Measurements from ENCODE around the gene TMEM80. TPM values are rescaled to one million over a fixed set of nuclear protein-coding genes. Genes with fewer than 3 reads are reported as not detected.

Gene TMEM80
- total RNA-seq, 1 donor = 9.4 TPM

DNA sequence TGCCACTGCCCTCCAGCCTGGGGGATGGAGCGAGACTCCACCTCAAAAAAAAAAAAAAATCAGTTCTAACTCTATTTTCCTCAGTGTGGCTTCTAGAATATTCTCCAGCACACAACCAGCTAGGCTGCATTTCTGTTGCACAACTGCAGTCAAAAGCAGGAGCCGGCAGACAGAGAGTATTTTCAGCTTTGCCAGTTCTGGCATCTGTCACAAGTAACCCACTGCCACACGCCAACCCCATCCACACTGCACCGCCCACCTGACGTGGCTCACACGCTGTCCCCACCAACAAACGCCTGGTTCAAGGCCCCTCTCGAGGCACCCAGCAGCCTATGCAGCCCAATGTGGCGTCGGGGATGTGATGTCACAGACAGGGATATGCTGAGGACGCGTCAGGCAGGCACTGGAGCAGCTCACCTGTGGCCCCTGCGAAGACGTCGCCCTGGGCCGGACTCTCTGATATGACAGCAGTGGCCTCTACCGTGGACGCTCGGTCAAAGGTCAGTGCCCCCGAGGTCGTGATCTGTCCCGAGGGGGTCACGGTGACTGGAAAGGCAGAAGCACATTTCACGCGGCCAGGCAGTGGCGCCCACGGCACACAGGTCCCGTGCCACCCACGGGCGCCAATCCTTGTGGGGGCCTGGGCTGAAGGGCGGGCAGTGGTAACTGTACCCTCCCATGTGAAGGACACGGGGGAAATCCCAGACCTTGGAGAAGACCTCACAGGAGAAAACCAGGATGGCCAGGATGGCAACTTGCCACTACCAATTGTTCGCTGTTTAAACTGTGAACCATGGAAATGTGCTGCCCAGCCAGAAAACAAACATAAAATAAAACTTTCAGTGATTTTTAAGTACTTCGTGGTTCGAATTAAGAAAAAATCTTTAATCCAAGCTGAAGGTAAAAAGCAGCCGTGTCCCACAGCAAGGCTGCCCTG is 16.1 kb upstream of the TMEM80 start:
- no peak overlapping the region for H3K4me3 ChIP-seq (ENCODE audit: low read depth, low read length)
- TF ChIP-seq, protein P1, sequence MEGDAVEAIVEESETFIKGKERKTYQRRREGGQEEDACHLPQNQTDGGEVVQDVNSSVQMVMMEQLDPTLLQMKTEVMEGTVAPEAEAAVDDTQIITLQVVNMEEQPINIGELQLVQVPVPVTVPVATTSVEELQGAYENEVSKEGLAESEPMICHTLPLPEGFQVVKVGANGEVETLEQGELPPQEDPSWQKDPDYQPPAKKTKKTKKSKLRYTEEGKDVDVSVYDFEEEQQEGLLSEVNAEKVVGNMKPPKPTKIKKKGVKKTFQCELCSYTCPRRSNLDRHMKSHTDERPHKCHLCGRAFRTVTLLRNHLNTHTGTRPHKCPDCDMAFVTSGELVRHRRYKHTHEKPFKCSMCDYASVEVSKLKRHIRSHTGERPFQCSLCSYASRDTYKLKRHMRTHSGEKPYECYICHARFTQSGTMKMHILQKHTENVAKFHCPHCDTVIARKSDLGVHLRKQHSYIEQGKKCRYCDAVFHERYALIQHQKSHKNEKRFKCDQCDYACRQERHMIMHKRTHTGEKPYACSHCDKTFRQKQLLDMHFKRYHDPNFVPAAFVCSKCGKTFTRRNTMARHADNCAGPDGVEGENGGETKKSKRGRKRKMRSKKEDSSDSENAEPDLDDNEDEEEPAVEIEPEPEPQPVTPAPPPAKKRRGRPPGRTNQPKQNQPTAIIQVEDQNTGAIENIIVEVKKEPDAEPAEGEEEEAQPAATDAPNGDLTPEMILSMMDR (IDR thresholded peaks at IDR 0.05; ENCODE audit: insufficient read depth, low read length) = no peak
- no peak for DNase-seq (ENCODE audit: low read depth)

DNA sequence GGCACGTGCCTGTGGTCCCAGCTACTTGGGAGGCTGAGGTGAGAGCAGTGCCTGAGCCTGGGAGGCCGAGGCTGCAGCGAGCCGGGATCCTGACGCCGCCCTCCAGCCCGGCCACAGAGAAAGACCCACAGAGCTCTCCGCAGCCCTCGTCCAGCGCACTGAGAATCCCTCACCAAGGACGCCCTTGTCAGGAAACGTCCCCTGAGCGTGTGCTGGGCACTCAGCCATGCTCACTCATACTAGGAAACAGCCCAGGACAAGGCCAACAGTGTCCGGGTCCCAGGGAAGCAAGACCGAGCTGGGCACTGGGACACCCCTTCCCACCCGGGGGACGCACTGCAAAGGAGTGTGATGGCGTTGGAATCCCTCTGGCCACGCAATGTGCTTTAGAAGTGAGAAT is 15.1 kb upstream of the TMEM80 start:
- no peak overlapping the region for H3K4me3 ChIP-seq (ENCODE audit: low read depth, low read length)

DNA sequence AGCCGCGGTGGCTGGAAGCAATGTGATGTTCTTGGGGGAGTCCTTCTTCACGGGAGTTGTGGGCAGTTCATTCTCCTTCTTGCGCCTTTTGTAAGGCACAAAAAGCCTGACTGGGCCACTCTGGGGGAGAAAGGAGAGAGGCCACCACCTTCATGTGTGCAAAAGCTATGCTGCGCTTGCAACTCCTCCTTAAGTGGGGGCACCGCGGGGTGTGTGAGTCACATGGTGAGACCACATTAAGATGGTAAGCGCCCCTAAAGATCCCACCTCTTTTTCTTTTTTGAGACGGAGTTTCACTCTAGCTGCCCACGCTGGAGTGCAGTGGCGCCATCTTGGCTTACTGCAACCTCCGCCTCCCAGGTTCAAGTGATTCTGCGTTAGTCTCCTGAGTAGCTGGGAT is 14.6 kb upstream of the TMEM80 start:
- H3K4me3 ChIP-seq (ENCODE audit: low read depth, low read length) = no peak overlapping the region
- TF ChIP-seq, protein P1 (IDR thresholded peaks at IDR 0.05; ENCODE audit: insufficient read depth, low read length) = no peak
- no peak for DNase-seq (ENCODE audit: low read depth)

More for the DNA sequence above, 15.1 kb upstream of the TMEM80 start:
- no peak for DNase-seq (ENCODE audit: low read depth)
- TF ChIP-seq, protein P1 (IDR thresholded peaks at IDR 0.05; ENCODE audit: insufficient read depth, low read length) = no peak

DNA sequence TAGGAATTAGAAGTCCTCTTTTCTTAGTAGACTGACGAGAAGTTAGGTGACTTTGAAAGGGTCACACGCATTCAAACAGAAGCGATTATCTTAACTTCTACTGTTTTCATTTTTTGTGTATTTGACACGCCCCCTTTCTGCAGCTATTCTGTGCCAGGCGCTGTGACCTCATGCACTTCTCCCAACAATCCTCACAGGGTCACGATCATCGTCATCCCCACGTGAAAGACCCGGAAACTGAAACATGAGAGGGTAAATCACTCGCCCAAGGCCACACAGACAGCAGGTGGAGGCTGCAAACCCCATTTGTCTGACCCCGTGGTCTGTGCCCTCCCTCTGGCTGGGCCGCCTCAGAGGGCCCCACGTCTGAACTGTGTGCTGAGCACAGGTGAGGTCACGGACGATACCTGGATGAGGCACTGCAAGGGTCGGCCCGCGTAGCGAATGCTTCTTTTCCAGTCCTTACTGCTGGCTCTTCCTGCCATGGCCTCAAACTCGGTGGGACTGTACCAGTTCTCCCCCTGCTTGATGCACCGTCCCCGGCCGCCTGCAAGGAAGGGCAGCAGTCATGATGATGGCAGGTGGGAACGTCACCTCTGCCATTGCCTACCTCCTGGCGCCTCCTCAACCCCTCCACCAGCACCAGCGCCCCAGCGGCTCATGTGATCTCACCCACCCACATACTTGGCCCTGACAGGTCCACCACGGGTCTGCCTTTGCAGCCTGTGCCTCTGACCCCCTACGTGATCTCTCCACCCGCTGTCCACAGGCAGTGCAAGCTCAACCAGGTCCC is 9.0 kb upstream of the TMEM80 start:
- no peak for DNase-seq (ENCODE audit: low read depth)
- TF ChIP-seq, protein P1 (IDR thresholded peaks at IDR 0.05; ENCODE audit: insufficient read depth, low read length) = no peak
- no peak overlapping the region for H3K4me3 ChIP-seq (ENCODE audit: low read depth, low read length)

DNA sequence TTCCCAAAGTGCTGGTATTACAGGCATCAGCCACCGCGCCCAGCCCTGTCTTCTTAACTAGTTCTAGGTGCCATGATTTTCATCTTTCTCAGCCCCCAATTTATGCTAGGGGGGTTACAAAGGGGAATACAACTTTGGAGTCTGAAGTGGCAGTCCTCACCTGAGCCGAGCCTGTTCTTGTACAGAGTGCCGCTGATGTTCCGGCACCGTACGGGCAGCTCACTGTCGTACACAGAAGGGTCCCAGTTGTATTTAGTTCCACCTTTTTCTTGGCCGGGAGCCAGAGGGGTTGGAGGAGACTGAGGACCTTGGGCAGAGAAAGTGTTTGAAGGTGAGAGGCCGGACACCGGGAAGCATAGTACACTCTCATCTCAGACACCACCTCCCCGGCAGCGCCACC is 7.9 kb upstream of the TMEM80 start:
- no peak overlapping the region for H3K4me3 ChIP-seq (ENCODE audit: low read depth, low read length)
- no peak for DNase-seq (ENCODE audit: low read depth)
- TF ChIP-seq, protein P1 (IDR thresholded peaks at IDR 0.05; ENCODE audit: insufficient read depth, low read length) = no peak

DNA sequence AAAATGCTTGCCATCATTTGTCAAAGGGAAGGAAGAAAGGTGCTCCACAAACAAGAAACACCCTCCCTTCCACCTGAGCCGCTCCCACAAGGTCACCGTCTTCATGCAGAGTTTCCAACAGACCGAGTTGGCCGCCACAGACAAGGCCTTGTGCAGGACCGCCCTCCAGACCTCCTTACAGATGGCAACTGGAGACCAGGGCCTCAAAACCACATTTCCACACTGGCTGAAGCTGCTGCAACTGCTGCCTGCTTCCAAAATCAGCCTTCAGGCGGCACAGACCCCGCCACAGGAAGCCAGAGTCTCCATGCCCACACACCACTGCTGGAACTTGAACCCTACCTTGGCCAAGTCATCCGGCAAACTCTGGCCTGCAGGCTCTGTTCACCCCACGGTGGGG is 6.9 kb upstream of the TMEM80 start:
- TF ChIP-seq, protein P1 (IDR thresholded peaks at IDR 0.05; ENCODE audit: insufficient read depth, low read length) = no peak
- H3K4me3 ChIP-seq (ENCODE audit: low read depth, low read length) = no peak overlapping the region
- DNase-seq (ENCODE audit: low read depth) = no peak
